ENCODE data around the gene KIAA1328. TPM values are rescaled to one million over a fixed set of nuclear protein-coding genes. Genes with fewer than 3 reads are reported as not detected.

KIAA1328 gene
- total RNA-seq, 3 donors from 2014 or later = 17.4 to 36.1 (median 25.6) TPM

- no peaks in the 10 kb centered on the region for H3K27me3 ChIP-seq
- no peak overlapping the region for H3K4me3 ChIP-seq
- intact Hi-C loops (cut with DNase I; ENCODE audit: low total_unique reads) = no loop called here
- no peak overlapping the region for H3K27ac ChIP-seq
- H3K36me3 ChIP-seq = no peaks in the 10 kb centered on the region
- TF ChIP-seq, protein P1, sequence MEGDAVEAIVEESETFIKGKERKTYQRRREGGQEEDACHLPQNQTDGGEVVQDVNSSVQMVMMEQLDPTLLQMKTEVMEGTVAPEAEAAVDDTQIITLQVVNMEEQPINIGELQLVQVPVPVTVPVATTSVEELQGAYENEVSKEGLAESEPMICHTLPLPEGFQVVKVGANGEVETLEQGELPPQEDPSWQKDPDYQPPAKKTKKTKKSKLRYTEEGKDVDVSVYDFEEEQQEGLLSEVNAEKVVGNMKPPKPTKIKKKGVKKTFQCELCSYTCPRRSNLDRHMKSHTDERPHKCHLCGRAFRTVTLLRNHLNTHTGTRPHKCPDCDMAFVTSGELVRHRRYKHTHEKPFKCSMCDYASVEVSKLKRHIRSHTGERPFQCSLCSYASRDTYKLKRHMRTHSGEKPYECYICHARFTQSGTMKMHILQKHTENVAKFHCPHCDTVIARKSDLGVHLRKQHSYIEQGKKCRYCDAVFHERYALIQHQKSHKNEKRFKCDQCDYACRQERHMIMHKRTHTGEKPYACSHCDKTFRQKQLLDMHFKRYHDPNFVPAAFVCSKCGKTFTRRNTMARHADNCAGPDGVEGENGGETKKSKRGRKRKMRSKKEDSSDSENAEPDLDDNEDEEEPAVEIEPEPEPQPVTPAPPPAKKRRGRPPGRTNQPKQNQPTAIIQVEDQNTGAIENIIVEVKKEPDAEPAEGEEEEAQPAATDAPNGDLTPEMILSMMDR (IDR thresholded peaks at IDR 0.05) = no peak
- TF ChIP-seq POLR2A (IDR thresholded peaks at IDR 0.05) (no peak), POLR2AphosphoS5 (IDR thresholded peaks at IDR 0.05) (no peak)
- H3K4me1 ChIP-seq = no peaks in the 10 kb centered on the region
- no peak for DNase-seq (ENCODE audit: low spot score in 2 of 2)
- H3K9me3 ChIP-seq = no peaks in the 10 kb centered on the region
Measured at GRCh38 chr18:37230768-37231167, 401.8 kb downstream of the KIAA1328 start.

- no peaks in the 10 kb centered on the region for H3K4me1 ChIP-seq
- no peaks in the 10 kb centered on the region for H3K36me3 ChIP-seq
- no peak for DNase-seq (ENCODE audit: low spot score in 2 of 2)
- H3K27me3 ChIP-seq = no peaks in the 10 kb centered on the region
- no peak for TF ChIP-seq POLR2A (IDR thresholded peaks at IDR 0.05)
- TF ChIP-seq, protein P1 (IDR thresholded peaks at IDR 0.05) = no peak
- TF ChIP-seq POLR2AphosphoS5 (IDR thresholded peaks at IDR 0.05) = no peak
- H3K9me3 ChIP-seq = no peaks in the 10 kb centered on the region
- no peak overlapping the region for H3K4me3 ChIP-seq
- intact Hi-C loops (cut with DNase I; ENCODE audit: low total_unique reads) = no loop called here
- no peak overlapping the region for H3K27ac ChIP-seq
Measured at GRCh38 chr18:37231251-37231650, 402.3 kb downstream of the KIAA1328 start.

- H3K4me1 ChIP-seq = no peaks in the 10 kb centered on the region
- no peaks in the 10 kb centered on the region for H3K36me3 ChIP-seq
- DNase-seq (ENCODE audit: low spot score in 2 of 2) = no peak
- H3K9me3 ChIP-seq = no peaks in the 10 kb centered on the region
- H3K4me3 ChIP-seq = no peak overlapping the region
- no peak overlapping the region for H3K27ac ChIP-seq
- TF ChIP-seq, protein P1 (IDR thresholded peaks at IDR 0.05) = no peak
- TF ChIP-seq POLR2A (IDR thresholded peaks at IDR 0.05) (no peak), POLR2AphosphoS5 (IDR thresholded peaks at IDR 0.05) (no peak)
- H3K27me3 ChIP-seq = no peaks in the 10 kb centered on the region
- intact Hi-C loops (cut with DNase I; ENCODE audit: low total_unique reads) = no loop called here
Measured at GRCh38 chr18:37235583-37235982, 406.7 kb downstream of the KIAA1328 start.

GRCh38 chr18:37238282-37239108 lies 409.6 kb downstream of the KIAA1328 start:
- no peaks in the 10 kb centered on the region for H3K9me3 ChIP-seq
- H3K4me3 ChIP-seq = no peak overlapping the region
- no peak for DNase-seq (ENCODE audit: low spot score in 2 of 2)
- no peaks in the 10 kb centered on the region for H3K27me3 ChIP-seq
- intact Hi-C loops (cut with DNase I; ENCODE audit: low total_unique reads) = no loop called here
- H3K4me1 ChIP-seq = no peaks in the 10 kb centered on the region
- no peak overlapping the region for H3K27ac ChIP-seq
- TF ChIP-seq POLR2AphosphoS5 (IDR thresholded peaks at IDR 0.05) (no peak), POLR2A (IDR thresholded peaks at IDR 0.05) (no peak)
- TF ChIP-seq, protein P1 (IDR thresholded peaks at IDR 0.05) = no peak
- H3K36me3 ChIP-seq = no peaks in the 10 kb centered on the region

DNA sequence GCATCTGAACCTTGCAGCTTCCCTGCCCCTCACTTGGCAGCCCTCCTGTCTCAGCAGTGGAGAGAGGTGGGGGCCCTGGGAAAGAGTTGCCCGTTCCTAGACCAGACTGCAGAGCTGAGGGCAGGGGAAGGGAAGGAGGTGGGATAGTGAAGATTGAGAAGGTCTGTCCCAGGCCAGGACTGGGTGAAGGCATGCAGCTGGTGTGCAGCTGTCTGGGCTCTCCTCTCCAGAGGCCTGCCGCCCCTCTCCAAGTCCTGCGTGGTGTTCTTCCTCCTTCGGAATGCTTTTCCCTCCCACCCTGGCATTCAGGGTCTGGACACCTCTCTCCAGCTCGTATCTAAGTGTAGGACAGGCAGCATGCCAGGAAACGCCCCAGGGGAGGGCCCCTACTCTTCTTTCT lies 413.2 kb downstream of the KIAA1328 start:
- intact Hi-C loops (cut with DNase I; ENCODE audit: low total_unique reads) = loop anchor here (10.0 kb wide), 1 partner anchor 1633 kb away; no protein-coding TSS in a partner anchor
- H3K4me1 ChIP-seq = no peaks in the 10 kb centered on the region
- no peaks in the 10 kb centered on the region for H3K9me3 ChIP-seq
- no peak overlapping the region for H3K27ac ChIP-seq
- H3K4me3 ChIP-seq = no peak overlapping the region
- DNase-seq (ENCODE audit: low spot score in 2 of 2) = no peak
- TF ChIP-seq, protein P1 (IDR thresholded peaks at IDR 0.05) = no peak
- TF ChIP-seq POLR2AphosphoS5 (IDR thresholded peaks at IDR 0.05) (no peak), POLR2A (IDR thresholded peaks at IDR 0.05) (no peak)
- H3K36me3 ChIP-seq = no peaks in the 10 kb centered on the region
- H3K27me3 ChIP-seq = no peaks in the 10 kb centered on the region
